ENCODE measurements around the gene INPPL1.
"Not testable (repeated sequence)": the region's sequence is repeated elsewhere in the genome, so short reads cannot be mapped to it uniquely, and the experiment has no call there.

INPPL1 gene

GRCh38 chr11:72191961-72192381, 32.6 kb upstream of the INPPL1 start, which contains the start of gene FOLR1:
Gene FOLR1 (plus strand): TSS chr11:72192140. CDS start chr11:72192174, 34 bp downstream.
- Histone ChIP-seq H3K27me3 (ENCODE audit: insufficient read depth, low read length) (no peaks in the 10 kb centered on the region), H3K27ac (ENCODE audit: low read depth, low read length) (no peak within 1 kb of the TSS), H3K4me1 (ENCODE audit: insufficient read depth, low read length) (peaks cover 13% of the 10 kb centered on the region; the same call in 1 of the 2 replicates), H3K9me3 (ENCODE audit: insufficient read depth, low read depth, low read length) (no peaks in the 10 kb centered on the region), H3K36me3 (ENCODE audit: insufficient read depth, low read length) (no peaks in the 10 kb centered on the region), H3K9ac (ENCODE audit: low read depth, low read length) (no peak within 1 kb of the TSS), H3K4me3 (ENCODE audit: low read length) (no peak within 1 kb of the TSS)
- WGBS = 62% methylated on average over 5 of the region's 5 CpGs

DNA sequence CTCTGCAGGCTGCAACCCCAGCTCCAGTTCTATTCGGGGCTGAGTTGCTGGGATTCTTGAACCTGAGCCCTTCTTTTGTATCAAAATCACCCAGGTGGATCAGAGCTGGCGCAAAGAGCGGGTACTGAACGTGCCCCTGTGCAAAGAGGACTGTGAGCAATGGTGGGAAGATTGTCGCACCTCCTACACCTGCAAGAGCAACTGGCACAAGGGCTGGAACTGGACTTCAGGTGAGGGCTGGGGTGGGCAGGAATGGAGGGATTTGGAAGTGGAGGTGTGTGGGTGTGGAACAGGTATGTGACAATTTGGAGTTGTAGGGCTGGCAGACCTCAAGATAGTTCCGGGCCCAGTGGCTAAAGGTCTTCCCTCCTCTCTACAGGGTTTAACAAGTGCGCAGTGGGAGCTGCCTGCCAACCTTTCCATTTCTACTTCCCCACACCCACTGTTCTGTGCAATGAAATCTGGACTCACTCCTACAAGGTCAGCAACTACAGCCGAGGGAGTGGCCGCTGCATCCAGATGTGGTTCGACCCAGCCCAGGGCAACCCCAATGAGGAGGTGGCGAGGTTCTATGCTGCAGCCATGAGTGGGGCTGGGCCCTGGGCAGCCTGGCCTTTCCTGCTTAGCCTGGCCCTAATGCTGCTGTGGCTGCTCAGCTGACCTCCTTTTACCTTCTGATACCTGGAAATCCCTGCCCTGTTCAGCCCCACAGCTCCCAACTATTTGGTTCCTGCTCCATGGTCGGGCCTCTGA, 28.9 kb upstream of the INPPL1 start:
- 94% methylated on average over 12 of the region's 12 CpGs for WGBS

GRCh38 chr11:72201445-72201844, 23.1 kb upstream of the INPPL1 start:
- H3K27ac ChIP-seq (ENCODE audit: low read depth, low read length); H3K27me3 ChIP-seq (ENCODE audit: insufficient read depth, low read length); H3K4me3 ChIP-seq (ENCODE audit: low read length); H3K9ac ChIP-seq (ENCODE audit: low read depth, low read length); H3K4me1 ChIP-seq (ENCODE audit: insufficient read depth, low read length); H3K9me3 ChIP-seq (ENCODE audit: insufficient read depth, low read depth, low read length); H3K36me3 ChIP-seq (ENCODE audit: insufficient read depth, low read length): not testable (repeated sequence)
- 93% methylated on average over 40 of the region's 43 CpGs for WGBS

More for the DNA sequence above, 28.9 kb upstream of the INPPL1 start:
- Histone ChIP-seq H3K4me1 (ENCODE audit: insufficient read depth, low read length) (peaks cover 9% of the 10 kb centered on the region; the same call in 1 of the 2 replicates), H3K9me3 (ENCODE audit: insufficient read depth, low read depth, low read length) (no peaks in the 10 kb centered on the region), H3K27ac (ENCODE audit: low read depth, low read length) (no peak overlapping the region), H3K9ac (ENCODE audit: low read depth, low read length) (no peak overlapping the region), H3K27me3 (ENCODE audit: insufficient read depth, low read length) (no peaks in the 10 kb centered on the region), H3K36me3 (ENCODE audit: insufficient read depth, low read length) (no peaks in the 10 kb centered on the region), H3K4me3 (ENCODE audit: low read length) (no peak overlapping the region)

DNA sequence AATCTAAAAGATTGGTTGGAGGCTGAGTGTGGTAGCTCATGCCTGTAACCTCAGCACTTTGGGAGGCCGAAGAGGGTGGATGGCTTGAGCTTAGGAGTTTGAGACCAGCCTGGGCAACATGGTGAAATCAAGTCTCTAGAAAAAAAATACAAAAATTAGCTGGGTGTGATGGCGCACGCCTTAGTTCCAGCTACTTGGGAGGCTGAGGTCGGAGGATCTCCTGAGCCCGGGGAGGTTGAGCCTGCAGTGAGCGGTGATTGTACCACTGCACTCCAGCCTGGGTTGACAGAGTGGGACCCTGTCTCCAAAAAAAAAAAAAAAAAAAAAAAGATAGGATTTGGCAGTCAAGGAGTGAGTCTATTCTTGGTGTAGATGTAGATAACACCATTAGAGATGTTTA, 22.0 kb upstream of the INPPL1 start:
- H3K27ac ChIP-seq (ENCODE audit: low read depth, low read length) = no peak overlapping the region
- no peaks in the 10 kb centered on the region for H3K4me1 ChIP-seq (ENCODE audit: insufficient read depth, low read length)
- WGBS = 93% methylated on average over 6 of the region's 6 CpGs

DNA sequence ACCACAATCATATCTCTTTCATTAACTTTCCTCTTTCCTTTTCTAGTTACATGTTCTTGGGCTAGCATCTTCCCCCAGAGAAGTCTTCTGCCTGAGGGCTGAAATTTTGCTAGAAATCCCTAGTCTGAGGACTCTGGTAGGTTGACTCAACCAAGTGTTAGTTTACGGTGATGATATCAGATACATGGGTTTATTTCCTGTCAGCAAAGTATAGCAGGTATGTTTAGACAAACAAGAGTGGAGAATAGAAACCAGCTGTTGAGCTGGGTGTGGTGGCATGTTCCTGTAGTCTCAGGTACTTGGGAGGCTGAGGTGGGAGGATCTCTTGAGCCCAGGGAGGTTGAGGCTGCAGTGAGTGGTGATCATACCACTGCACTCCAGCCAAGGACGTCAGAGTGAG, 21.4 kb upstream of the INPPL1 start:
- Histone ChIP-seq H3K4me3 (ENCODE audit: low read length) (no peak overlapping the region), H3K27me3 (ENCODE audit: insufficient read depth, low read length) (no peaks in the 10 kb centered on the region), H3K27ac (ENCODE audit: low read depth, low read length) (no peak overlapping the region), H3K4me1 (ENCODE audit: insufficient read depth, low read length) (no peaks in the 10 kb centered on the region), H3K9ac (ENCODE audit: low read depth, low read length) (no peak overlapping the region), H3K36me3 (ENCODE audit: insufficient read depth, low read length) (no peaks in the 10 kb centered on the region), H3K9me3 (ENCODE audit: insufficient read depth, low read depth, low read length) (no peaks in the 10 kb centered on the region)
- 94% methylated on average over 1 of the region's 2 CpGs for WGBS

More for the DNA sequence above, 22.0 kb upstream of the INPPL1 start:
- Histone ChIP-seq H3K9ac (ENCODE audit: low read depth, low read length) (no peak overlapping the region), H3K27me3 (ENCODE audit: insufficient read depth, low read length) (no peaks in the 10 kb centered on the region), H3K4me3 (ENCODE audit: low read length) (no peak overlapping the region), H3K9me3 (ENCODE audit: insufficient read depth, low read depth, low read length) (no peaks in the 10 kb centered on the region), H3K36me3 (ENCODE audit: insufficient read depth, low read length) (no peaks in the 10 kb centered on the region)

DNA sequence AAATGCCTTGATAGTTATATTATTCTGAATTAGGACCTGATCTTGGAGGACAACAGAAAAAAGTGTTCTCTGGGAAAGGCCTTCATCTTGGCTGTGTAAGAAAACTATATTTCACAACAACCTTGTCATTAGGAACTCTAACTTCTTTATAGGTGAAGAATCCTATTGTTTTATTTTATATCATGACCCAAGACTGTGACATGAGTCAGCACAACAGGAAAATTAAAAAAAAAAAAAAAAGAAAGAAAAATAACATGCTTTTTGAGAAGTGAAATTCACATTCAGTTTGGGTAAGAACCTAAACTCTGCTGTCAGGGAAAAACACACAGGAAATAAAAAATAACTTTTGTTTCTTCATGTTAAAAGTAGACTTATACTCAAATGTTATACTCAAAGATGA, 19.7 kb upstream of the INPPL1 start:
- no peak overlapping the region for H3K4me3 ChIP-seq (ENCODE audit: low read length)
- H3K27ac ChIP-seq (ENCODE audit: low read depth, low read length) = no peak overlapping the region
- H3K36me3 ChIP-seq (ENCODE audit: insufficient read depth, low read length) = no peaks in the 10 kb centered on the region
- H3K9ac ChIP-seq (ENCODE audit: low read depth, low read length) = no peak overlapping the region
- no peaks in the 10 kb centered on the region for H3K4me1 ChIP-seq (ENCODE audit: insufficient read depth, low read length)
- no peaks in the 10 kb centered on the region for H3K27me3 ChIP-seq (ENCODE audit: insufficient read depth, low read length)
- no peaks in the 10 kb centered on the region for H3K9me3 ChIP-seq (ENCODE audit: insufficient read depth, low read depth, low read length)

- not testable (repeated sequence) for H3K9me3 ChIP-seq (ENCODE audit: insufficient read depth, low read depth, low read length); H3K36me3 ChIP-seq (ENCODE audit: insufficient read depth, low read length); H3K27ac ChIP-seq (ENCODE audit: low read depth, low read length); H3K9ac ChIP-seq (ENCODE audit: low read depth, low read length); H3K27me3 ChIP-seq (ENCODE audit: insufficient read depth, low read length); H3K4me1 ChIP-seq (ENCODE audit: insufficient read depth, low read length); H3K4me3 ChIP-seq (ENCODE audit: low read length)
- 85% methylated on average over 2 of the region's 2 CpGs for WGBS
Measured at GRCh38 chr11:72206794-72207193, 17.8 kb upstream of the INPPL1 start.

DNA sequence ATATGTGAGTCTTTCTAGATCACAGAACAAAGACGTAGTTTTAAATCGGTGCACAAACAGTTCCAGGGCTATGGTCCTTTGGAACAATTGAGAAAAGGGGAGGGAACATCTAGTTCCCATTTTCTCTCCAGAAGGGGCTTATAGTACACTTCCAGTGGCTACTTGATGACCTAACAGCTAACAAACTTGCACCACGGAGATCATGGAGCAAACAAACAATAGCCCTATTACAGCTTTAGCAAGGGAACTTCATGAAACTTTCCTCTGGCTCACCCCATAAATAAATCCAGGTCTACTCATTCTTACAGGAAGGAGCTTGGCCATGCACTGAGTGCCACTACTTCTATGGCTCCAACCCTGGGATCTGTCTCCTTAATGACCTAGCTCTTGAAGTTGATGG, 16.3 kb upstream of the INPPL1 start:
- H3K4me3 ChIP-seq (ENCODE audit: low read length) = no peak overlapping the region
- no peak overlapping the region for H3K9ac ChIP-seq (ENCODE audit: low read depth, low read length)
- no peaks in the 10 kb centered on the region for H3K9me3 ChIP-seq (ENCODE audit: insufficient read depth, low read depth, low read length)
- WGBS = 93% methylated on average over 3 of the region's 3 CpGs
- H3K4me1 ChIP-seq (ENCODE audit: insufficient read depth, low read length) = no peaks in the 10 kb centered on the region
- no peaks in the 10 kb centered on the region for H3K36me3 ChIP-seq (ENCODE audit: insufficient read depth, low read length)
- no peaks in the 10 kb centered on the region for H3K27me3 ChIP-seq (ENCODE audit: insufficient read depth, low read length)
- no peak overlapping the region for H3K27ac ChIP-seq (ENCODE audit: low read depth, low read length)

- WGBS = 77% methylated on average over 4 of the region's 4 CpGs
Measured at GRCh38 chr11:72209101-72209500, 15.5 kb upstream of the INPPL1 start.

DNA sequence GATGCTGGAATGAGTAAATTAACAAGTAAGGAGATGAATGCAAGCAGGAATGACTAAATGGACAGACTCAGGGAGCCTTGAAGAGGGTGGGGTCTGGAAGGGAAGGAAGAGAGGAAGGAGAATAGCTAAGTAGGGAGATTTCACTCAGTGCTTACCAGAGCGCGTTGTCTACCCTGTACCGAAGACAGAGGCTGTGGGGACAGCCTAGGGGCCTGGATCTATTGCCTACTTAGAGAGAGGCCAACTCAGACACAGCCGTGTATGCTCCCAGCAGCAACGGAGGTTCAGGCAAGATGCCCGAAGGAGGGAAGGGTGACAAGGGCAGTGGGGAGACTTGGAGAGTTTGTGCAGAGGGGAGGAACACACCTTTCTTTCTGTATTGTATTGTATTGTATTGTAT, 7.9 kb upstream of the INPPL1 start, which contains the start of gene FOLR2:
Gene FOLR2, plus strand, starts transcription at position 157 of the 400 bp plus-strand sequence. CDS start 1,791 bp downstream, outside the sequence.
- Histone ChIP-seq H3K27me3 (ENCODE audit: insufficient read depth, low read length) (peaks cover 4% of the 10 kb centered on the region), H3K9me3 (ENCODE audit: insufficient read depth, low read depth, low read length) (no peaks in the 10 kb centered on the region), H3K4me1 (ENCODE audit: insufficient read depth, low read length) (no peaks in the 10 kb centered on the region; the same call in 1 of the 2 replicates), H3K9ac (ENCODE audit: low read depth, low read length) (no peak within 1 kb of the TSS), H3K4me3 (ENCODE audit: low read length) (no peak within 1 kb of the TSS), H3K27ac (ENCODE audit: low read depth, low read length) (no peak within 1 kb of the TSS), H3K36me3 (ENCODE audit: insufficient read depth, low read length) (no peaks in the 10 kb centered on the region)
- WGBS = 93% methylated on average over 6 of the region's 6 CpGs

More at GRCh38 chr11:72209101-72209500, 15.5 kb upstream of the INPPL1 start:
- no peak overlapping the region for H3K27ac ChIP-seq (ENCODE audit: low read depth, low read length)
- no peak overlapping the region for H3K9ac ChIP-seq (ENCODE audit: low read depth, low read length)
- no peaks in the 10 kb centered on the region for H3K9me3 ChIP-seq (ENCODE audit: insufficient read depth, low read depth, low read length)
- H3K27me3 ChIP-seq (ENCODE audit: insufficient read depth, low read length) = no peaks in the 10 kb centered on the region
- no peaks in the 10 kb centered on the region for H3K4me1 ChIP-seq (ENCODE audit: insufficient read depth, low read length)
- no peak overlapping the region for H3K4me3 ChIP-seq (ENCODE audit: low read length)
- no peaks in the 10 kb centered on the region for H3K36me3 ChIP-seq (ENCODE audit: insufficient read depth, low read length)

DNA sequence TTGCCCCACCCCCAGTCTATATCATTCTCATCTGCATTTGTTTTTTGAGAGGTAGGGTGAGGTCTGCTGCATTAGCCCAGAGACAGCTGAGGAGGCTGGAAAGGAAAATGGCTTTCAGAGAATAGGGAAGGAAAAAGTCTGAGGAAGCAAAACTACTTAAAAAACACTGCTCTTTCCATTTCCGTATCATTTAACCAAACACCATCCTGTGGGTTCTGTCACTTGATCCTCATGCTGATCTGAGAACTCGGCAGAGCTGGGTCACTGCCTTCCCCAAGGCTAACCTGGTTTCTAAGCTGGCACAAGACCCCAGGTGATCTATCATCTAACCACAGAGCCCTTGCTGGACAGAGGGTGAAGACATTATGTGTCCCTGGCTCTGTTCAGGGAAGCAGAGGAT, 6.7 kb upstream of the INPPL1 start:
- Histone ChIP-seq H3K9ac (ENCODE audit: low read depth, low read length) (no peak overlapping the region), H3K27ac (ENCODE audit: low read depth, low read length) (no peak overlapping the region), H3K27me3 (ENCODE audit: insufficient read depth, low read length) (peaks cover 4% of the 10 kb centered on the region), H3K36me3 (ENCODE audit: insufficient read depth, low read length) (no peaks in the 10 kb centered on the region), H3K4me1 (ENCODE audit: insufficient read depth, low read length) (peaks cover 9% of the 10 kb centered on the region), H3K9me3 (ENCODE audit: insufficient read depth, low read depth, low read length) (no peaks in the 10 kb centered on the region), H3K4me3 (ENCODE audit: low read length) (no peak overlapping the region)
- WGBS = 75% methylated on average over 2 of the region's 2 CpGs
